HG03565 (cell line): ENCODE results near the gene TMEM135.
"Not testable (repeated sequence)": the region's sequence is repeated elsewhere in the genome, so short reads cannot be mapped to it uniquely, and the experiment has no call there.

Experiments used
- ATAC-seq: cut with Tn5 transposase; IDR thresholded peaks from one replicate; pipeline ENCODE4 v1.9.1; 2021; ENCODE audit warnings: mild to moderate bottlenecking, moderate library complexity; ENCODE audit not compliant: unreplicated experiment

The TMEM135 gene

GRCh38 chr11:87020336-87020735, 17.4 kb upstream of the TMEM135 start:
- no peak for ATAC-seq

- no peak for ATAC-seq
Observed at GRCh38 chr11:87020764-87021365, 16.9 kb upstream of the TMEM135 start.

GRCh38 chr11:87022254-87022653, 15.5 kb upstream of the TMEM135 start:
- peak; percentile 93 for ATAC-seq

GRCh38 chr11:87022738-87023137, 15.0 kb upstream of the TMEM135 start:
- no peak for ATAC-seq

DNA sequence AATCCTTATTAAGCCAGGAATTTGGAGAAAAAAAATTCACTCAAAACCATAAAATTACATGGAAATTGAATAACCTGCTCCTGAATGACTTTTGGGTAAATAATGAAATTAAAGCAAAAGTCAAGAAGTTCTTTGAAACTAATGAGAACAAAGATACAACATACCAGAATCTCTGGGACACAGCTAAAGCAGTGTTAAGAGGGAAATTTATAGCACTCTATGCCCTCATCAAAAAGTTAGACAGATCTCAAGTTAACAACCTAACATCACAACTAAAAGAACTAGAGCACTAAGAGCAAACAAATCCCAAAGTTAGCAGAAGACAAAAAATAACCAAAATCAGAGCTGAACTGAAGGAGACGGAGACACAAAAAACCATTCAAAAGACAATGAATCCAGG, 11.3 kb upstream of the TMEM135 start:
- not testable (repeated sequence) for ATAC-seq

- peak; percentile 57 for ATAC-seq
Observed at GRCh38 chr11:87030458-87031054, 7.2 kb upstream of the TMEM135 start.

DNA sequence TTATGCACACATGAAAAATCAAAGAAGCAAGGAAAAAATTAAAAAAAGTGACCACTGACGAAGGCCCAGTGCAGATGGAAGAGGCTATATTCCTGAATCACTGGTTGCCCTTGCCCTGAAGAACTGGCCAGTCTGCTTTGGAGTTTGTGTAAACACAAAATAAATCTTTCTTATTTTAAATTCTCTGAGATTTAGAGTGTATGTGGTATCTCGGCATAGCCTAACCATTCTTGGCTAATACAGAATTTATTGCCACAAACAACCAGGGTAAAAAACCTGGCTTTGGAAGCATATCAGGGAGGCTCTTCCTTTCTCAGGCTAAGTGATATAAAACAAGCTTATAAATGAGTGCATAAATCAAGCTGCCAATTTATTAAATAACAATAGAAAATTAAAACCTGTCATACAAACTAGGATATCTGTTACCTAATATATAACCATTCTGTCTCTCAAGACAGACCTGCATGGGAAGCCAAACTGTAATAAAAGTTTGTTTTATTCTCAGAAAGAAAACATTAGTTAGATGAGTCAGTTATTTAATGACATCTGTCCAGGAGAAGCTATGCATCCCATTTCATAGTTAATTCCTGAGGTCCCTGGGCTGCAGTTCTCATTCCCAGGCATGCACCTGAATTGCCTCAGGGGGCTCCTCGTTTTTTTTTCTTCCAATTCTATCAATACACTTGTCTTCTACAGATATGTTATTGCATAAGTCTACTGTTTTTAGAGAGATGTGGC, 6.1 kb upstream of the TMEM135 start:
- no peak for ATAC-seq

DNA sequence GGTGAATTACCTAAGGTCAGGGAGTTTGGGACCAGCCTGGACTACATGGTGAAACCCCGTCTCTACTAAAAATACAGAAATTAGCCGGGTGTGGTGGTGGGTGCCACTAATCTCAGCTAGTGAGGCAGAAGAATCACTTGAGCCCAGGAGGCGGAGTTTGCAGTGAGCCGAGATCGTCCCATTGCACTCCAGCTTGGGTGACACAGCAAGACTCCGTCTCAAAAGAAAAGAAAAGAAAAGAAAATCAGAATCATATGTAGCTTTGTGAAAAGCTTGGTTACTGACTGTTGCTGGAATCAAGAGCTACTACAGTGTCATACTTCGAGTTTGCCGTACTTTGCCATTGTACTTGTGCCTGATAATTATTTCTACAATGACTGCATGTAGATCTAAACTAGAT, 4.2 kb upstream of the TMEM135 start:
- no peak for ATAC-seq

GRCh38 chr11:87035976-87036583, 1.7 kb upstream of the TMEM135 start:
- ATAC-seq, result no peak

DNA sequence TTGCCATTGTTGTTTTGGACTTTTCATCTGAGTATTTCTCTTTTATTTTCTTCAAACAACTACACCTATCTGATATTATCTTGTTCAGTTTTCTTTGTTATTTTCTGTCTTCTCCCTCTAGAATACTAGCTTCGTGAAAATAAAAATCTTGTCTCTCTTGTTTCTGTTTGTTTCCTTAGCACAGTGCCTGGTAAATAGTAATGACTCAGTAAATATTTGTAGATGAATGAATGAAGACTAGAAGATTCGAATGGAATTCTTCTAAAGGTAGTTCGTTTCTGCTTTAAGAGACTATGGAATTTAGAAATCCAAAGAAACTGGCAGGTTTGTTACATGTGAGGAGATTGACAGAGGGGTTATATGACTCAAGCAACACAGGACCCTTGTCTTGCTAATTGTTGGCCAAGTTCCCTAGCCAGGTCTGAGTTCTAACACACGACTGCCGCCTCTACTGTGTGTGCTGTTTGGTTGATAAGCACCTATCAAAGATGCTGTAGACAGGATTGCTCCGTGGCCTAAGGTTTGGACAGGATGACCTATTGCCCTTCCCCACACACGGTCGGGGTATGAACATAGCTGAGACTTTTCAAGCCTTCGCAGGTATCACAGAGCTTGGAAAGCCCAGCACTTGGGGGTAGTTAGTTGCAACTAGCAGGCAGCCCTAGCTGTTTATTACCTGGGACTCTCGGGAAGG, 831 bp upstream of the TMEM135 start:
- no peak for ATAC-seq

- no peak for ATAC-seq
Observed at GRCh38 chr11:87038235-87038977, 672 bp downstream of the TMEM135 start.

DNA sequence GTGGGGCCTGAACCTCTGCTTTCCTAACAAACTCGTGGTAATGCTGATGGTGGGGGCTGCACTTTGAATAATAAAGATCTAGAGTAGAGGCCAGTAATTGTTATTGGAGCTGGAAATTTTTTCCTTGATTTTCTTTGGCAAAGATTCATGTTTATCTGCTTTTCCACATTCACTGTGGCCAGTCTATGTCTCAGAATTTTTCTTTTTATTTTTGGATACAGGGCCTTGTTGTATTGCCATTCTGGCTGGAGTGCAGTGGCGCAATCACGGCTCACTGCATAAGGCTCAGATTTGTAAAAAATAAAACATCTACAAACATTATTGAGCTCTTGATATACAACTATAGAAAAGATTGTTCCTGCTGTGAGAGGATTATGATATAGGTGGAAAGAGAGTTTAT, 1.6 kb downstream of the TMEM135 start:
- ATAC-seq, result no peak

DNA sequence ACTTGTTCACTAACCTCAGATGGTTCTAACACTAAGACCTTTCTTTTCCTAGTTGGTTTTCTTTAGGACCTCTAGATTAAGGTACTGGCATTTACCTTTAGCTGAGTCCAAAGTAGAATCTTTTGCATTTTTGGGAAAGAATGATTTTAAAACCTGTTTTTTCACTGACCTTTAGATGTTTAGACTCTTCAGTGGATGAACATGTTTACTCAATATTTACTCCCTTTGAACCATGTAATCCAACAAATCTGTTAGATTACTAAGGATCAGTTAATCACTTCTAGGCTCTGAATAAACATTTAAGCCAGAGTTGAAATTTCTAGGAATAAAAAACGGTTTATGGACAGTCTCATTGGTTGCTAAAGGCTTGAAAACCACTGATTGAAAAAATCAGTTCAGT, 6.2 kb downstream of the TMEM135 start:
- no peak for ATAC-seq

GRCh38 chr11:87046824-87047223, 9.1 kb downstream of the TMEM135 start:
- no peak for ATAC-seq

DNA sequence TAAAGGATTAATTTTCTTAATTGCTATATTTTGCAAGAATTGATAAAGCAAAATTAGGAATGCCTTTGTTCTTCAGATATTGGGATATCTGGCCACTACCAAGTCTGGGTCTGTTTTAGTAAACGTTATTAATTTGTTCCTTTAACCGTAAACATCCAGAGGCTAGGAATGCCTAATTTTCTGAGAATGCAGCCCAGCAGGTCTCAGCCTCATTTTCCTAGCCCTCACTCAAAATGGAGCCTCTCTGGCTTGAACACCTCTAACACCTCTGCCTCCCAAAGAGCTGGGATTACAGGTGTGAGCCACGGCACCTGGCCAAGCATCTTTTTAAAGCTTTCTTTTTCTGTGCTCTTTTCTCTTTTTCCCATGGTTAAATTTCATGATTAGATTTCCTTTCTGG, 18.4 kb downstream of the TMEM135 start:
- ATAC-seq, result no peak

GRCh38 chr11:87057749-87058148, 20.0 kb downstream of the TMEM135 start:
- no peak for ATAC-seq

GRCh38 chr11:87059596-87060390, 22.1 kb downstream of the TMEM135 start:
- ATAC-seq, result no peak

- ATAC-seq, result no peak
Observed at GRCh38 chr11:87061766-87062165, 24.0 kb downstream of the TMEM135 start.

DNA sequence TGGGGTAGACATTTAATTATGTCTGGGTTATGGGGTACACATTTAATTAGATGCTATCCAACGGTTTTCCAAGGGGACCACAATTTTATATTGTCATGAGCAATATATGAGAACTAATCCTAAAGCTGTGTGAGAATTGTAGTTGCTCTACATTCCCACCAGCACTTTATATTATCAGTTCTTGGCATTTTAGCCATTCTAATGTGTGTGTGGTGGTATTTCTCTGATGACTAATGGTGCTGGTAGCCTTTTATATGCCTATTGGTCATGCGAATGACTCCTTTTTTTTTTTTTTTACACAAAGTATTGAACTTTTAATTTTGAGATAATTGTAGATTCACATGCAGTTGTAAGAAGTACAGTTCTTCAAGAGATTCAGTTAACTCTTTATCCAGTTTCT, 26.2 kb downstream of the TMEM135 start:
- no peak for ATAC-seq

DNA sequence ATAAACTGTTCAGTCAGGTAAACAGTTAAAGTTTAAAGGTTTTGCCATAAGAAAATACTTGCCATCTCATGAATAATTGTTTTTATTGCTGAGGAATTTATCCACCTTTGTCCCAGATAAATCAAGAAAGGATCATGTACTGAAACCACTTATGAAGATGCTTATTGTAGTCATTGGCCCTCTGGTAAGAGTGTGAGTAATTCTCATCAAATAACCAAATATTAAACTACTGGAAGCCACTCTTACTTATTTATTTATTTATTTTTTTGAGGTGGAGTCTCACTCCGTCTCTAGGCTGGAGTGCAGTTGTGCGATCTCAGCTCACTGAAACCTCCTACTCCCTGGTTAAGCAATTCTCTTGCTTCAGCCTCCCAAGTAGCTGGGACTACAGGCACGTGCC, 35.1 kb downstream of the TMEM135 start:
- no peak for ATAC-seq
